ENCODE measurements around the gene CCDC34. TPM values are rescaled to one million over a fixed set of nuclear protein-coding genes. Genes with fewer than 3 reads are reported as not detected.

Gene CCDC34
- total RNA-seq, 1 donor from 2014 or later, result 30.6 TPM

GRCh38 chr11:27293515-27294417, 69.2 kb downstream of the CCDC34 start:
- Histone ChIP-seq H3K27me3 (no peaks in the 10 kb centered on the region), H2AFZ (replicated peaks) (no peak overlapping the region), H3K36me3 (no peaks in the 10 kb centered on the region), H3K27ac (no peak overlapping the region), H3K4me2 (no peak overlapping the region), H4K20me1 (ENCODE audit: low read depth) (no peaks in the 10 kb centered on the region), H3K9ac (no peak overlapping the region), H3K9me3 (ENCODE audit: low read depth) (peaks cover 8% of the 10 kb centered on the region), H3K79me2 (ENCODE audit: low read depth) (no peaks in the 10 kb centered on the region), H3K4me1 (peaks cover 15% of the 10 kb centered on the region), H3K4me3 (no peak overlapping the region), H3F3A (ENCODE audit: low read depth) (peaks cover 16% of the 10 kb centered on the region)
- H3K27me3 Mint-ChIP-seq (ENCODE audit: insufficient read depth, low read depth), result peaks cover 6% of the 10 kb centered on the region
- peaks cover 13% of the 10 kb centered on the region for H3K4me1 Mint-ChIP-seq
- no peak for TF ChIP-seq CTCF (IDR thresholded peaks at IDR 0.05)
- no peak for TF ChIP-seq EZH2phosphoT487 (IDR thresholded peaks at IDR 0.05)
- TF ChIP-seq EZH2 (IDR thresholded peaks at IDR 0.05), result no peak
- H3K36me3 Mint-ChIP-seq, result peaks cover 18% of the 10 kb centered on the region
- peaks cover 35% of the 10 kb centered on the region for H3K9me3 Mint-ChIP-seq
- peak overlapping the region; percentile 8 for H3K27ac Mint-ChIP-seq
- no peak for DNase-seq (ENCODE audit: low spot score)
- H3K4me3 Mint-ChIP-seq, result no peak overlapping the region

- no peak overlapping the region for H2AFZ ChIP-seq (replicated peaks)
- no peak for TF ChIP-seq EZH2phosphoT487 (IDR thresholded peaks at IDR 0.05)
- TF ChIP-seq EZH2 (IDR thresholded peaks at IDR 0.05), result no peak
- no peak for TF ChIP-seq CTCF (IDR thresholded peaks at IDR 0.05)
- Mint-ChIP-seq H3K4me1 (peaks cover 13% of the 10 kb centered on the region), H3K27ac (no peak overlapping the region), H3K4me3 (no peak overlapping the region), H3K27me3 (ENCODE audit: insufficient read depth, low read depth) (peaks cover 6% of the 10 kb centered on the region), H3K36me3 (peaks cover 18% of the 10 kb centered on the region), H3K9me3 (peaks cover 39% of the 10 kb centered on the region)
- no peak overlapping the region for H3K27ac ChIP-seq
- H3K79me2 ChIP-seq (ENCODE audit: low read depth), result no peaks in the 10 kb centered on the region
- H3K4me3 ChIP-seq, result no peak overlapping the region
- peaks cover 15% of the 10 kb centered on the region for H3K4me1 ChIP-seq
- H3K9me3 ChIP-seq (ENCODE audit: low read depth), result peaks cover 8% of the 10 kb centered on the region
- no peak for DNase-seq (ENCODE audit: low spot score)
- H4K20me1 ChIP-seq (ENCODE audit: low read depth), result no peaks in the 10 kb centered on the region
- H3K36me3 ChIP-seq, result no peaks in the 10 kb centered on the region
- no peak overlapping the region for H3K9ac ChIP-seq
- peaks cover 16% of the 10 kb centered on the region for H3F3A ChIP-seq (ENCODE audit: low read depth)
- no peak overlapping the region for H3K4me2 ChIP-seq
- H3K27me3 ChIP-seq, result no peaks in the 10 kb centered on the region
Measured at GRCh38 chr11:27292637-27293010, 70.4 kb downstream of the CCDC34 start.

GRCh38 chr11:27291954-27292636, 70.9 kb downstream of the CCDC34 start:
- Histone ChIP-seq H3K4me3 (no peak overlapping the region), H3K27ac (no peak overlapping the region), H3K36me3 (no peaks in the 10 kb centered on the region), H3K79me2 (ENCODE audit: low read depth) (no peaks in the 10 kb centered on the region), H3K9me3 (ENCODE audit: low read depth) (peaks cover 8% of the 10 kb centered on the region), H3F3A (ENCODE audit: low read depth) (peaks cover 16% of the 10 kb centered on the region), H3K4me2 (no peak overlapping the region), H3K27me3 (no peaks in the 10 kb centered on the region), H3K4me1 (peaks cover 15% of the 10 kb centered on the region), H3K9ac (no peak overlapping the region), H2AFZ (replicated peaks) (no peak overlapping the region), H4K20me1 (ENCODE audit: low read depth) (no peaks in the 10 kb centered on the region)
- Mint-ChIP-seq H3K36me3 (peaks cover 18% of the 10 kb centered on the region), H3K4me1 (peaks cover 13% of the 10 kb centered on the region), H3K27ac (no peak overlapping the region), H3K9me3 (peaks cover 39% of the 10 kb centered on the region), H3K27me3 (ENCODE audit: insufficient read depth, low read depth) (peaks cover 6% of the 10 kb centered on the region), H3K4me3 (no peak overlapping the region)
- DNase-seq (ENCODE audit: low spot score), result no peak
- TF ChIP-seq EZH2 (IDR thresholded peaks at IDR 0.05) (no peak), EZH2phosphoT487 (IDR thresholded peaks at IDR 0.05) (no peak), CTCF (IDR thresholded peaks at IDR 0.05) (no peak)

Measured in neural progenitor cell (in vitro differentiated cells).